GM12864 (cell line): ENCODE data around the gene SULT1E1.
A peak's percentile ranks its signal among the peaks of the same experiment; 100 is the strongest.
"Not testable (repeated sequence)": the region's sequence is repeated elsewhere in the genome, so short reads cannot be mapped to it uniquely, and the experiment has no call there.

Experiments used
- DNase-seq: peaks from one replicate; pipeline ENCODE4 v3.0.0-alpha.2; 2011; ENCODE audit warnings: low read depth
- H3K4me3 ChIP-seq: 2 replicates; pipeline ENCODE4 v1.5.1; 2011; ENCODE audit warnings: mild to moderate bottlenecking, low read depth, low read length, control low read depth
- TF ChIP-seq, protein P1 (sequence below): IDR thresholded peaks from 2 replicates; pipeline ENCODE4 v1.5.1; 2011; ENCODE audit warnings: low read depth, mild to moderate bottlenecking, moderate library complexity, low read length, control low read depth, inconsistent platforms; ENCODE audit errors: missing control alignments

Gene SULT1E1

DNA sequence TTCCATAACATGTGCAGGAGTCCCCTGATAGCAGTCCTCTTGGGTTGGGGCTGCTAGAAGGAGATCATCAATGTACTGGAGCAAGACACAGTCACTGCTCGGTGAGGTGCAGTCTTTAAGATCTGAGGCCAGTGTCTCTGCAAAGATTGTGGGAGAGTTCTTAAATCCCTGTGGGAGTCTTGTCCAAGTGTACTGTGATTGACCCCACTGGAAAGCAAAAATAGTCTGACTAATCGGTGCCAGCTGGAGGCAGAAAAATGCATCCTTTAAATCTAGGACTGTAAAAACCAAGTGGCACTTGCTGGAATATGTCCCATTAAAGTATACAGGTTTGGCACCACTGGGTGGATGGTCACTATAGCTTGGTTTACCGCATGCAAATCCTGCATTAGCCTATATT lies 31.1 kb downstream of the SULT1E1 start:
- TF ChIP-seq, protein P1, sequence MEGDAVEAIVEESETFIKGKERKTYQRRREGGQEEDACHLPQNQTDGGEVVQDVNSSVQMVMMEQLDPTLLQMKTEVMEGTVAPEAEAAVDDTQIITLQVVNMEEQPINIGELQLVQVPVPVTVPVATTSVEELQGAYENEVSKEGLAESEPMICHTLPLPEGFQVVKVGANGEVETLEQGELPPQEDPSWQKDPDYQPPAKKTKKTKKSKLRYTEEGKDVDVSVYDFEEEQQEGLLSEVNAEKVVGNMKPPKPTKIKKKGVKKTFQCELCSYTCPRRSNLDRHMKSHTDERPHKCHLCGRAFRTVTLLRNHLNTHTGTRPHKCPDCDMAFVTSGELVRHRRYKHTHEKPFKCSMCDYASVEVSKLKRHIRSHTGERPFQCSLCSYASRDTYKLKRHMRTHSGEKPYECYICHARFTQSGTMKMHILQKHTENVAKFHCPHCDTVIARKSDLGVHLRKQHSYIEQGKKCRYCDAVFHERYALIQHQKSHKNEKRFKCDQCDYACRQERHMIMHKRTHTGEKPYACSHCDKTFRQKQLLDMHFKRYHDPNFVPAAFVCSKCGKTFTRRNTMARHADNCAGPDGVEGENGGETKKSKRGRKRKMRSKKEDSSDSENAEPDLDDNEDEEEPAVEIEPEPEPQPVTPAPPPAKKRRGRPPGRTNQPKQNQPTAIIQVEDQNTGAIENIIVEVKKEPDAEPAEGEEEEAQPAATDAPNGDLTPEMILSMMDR: no peak
- no peak overlapping the region for H3K4me3 ChIP-seq
- DNase-seq: no peak

DNA sequence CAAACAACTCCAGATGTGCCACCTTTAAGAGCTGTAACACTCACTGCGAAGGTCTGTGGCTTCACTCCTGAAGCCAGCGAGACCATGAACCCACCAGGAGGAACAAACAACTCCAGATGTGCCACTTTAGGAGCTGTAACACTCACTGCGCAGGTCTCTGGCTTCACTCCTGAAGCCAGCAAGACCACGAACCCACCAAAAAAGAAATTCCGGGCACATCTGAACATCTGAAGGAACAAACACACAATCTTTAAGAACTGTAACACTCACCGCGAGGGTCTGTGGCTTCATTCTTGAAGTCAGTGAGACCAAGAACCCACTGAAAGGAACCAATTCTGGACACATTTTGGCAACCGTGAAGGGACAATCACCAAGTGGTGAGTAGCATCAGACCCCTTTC lies 34.9 kb downstream of the SULT1E1 start:
- DNase-seq: not testable (repeated sequence)

DNA sequence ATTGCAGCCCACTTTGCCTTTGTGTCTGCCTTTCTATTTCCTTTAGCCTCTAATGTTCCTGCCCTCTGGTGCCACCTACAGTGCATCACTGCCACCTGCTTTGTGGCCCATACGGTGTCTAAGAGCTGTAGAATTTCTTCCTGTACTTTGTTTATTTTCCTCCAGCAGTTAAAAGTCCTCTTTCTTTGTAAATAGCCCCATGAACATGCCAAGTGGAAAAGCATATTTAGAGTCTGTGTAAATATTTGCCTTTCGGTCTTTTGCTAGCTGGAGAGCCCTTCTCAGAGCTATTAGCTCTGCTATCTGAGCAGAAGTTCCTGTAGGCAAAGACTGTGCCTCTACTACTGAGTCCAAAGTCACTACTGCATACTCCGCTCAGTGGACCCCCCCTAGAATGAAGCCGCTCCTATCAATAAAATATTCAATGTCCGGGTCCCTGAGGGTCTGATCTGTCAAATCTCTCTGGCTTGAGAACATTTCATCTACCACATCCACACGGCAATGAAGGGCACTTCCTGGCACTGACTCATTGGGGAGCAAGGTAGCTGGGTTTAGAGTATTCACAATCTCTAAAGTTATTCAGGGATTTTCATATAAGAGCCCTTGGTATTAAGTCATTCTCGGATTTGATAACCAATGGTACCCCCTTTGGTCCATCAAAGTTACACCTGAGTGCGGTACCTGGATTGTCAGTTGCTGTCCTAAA lies 36.3 kb downstream of the SULT1E1 start:
- TF ChIP-seq, protein P1: peak; percentile 58
- H3K4me3 ChIP-seq: no peak overlapping the region
- DNase-seq: no peak

More for the DNA sequence above, 34.9 kb downstream of the SULT1E1 start:
- H3K4me3 ChIP-seq: not testable (repeated sequence)

DNA sequence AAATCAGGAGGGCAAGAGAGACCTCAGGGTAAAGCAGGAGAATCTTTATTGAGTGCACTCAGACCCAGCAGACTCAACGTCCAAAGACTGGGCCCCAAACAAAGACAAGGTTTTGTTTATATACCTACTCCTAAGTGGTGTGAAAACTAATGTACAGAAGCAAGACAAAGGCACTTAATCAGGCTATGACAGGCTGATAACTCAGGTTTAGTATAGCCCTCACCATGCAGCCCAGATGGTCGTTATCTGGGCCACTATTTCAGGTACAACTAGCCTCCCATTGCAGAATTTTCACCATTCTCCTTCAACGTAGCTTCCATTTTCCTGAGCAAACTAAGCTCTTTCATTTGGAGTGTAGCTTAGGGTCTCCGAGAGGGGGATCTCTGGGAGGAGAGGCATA lies 36.9 kb downstream of the SULT1E1 start:
- no peak for DNase-seq
- TF ChIP-seq, protein P1: no peak
- no peak overlapping the region for H3K4me3 ChIP-seq

DNA sequence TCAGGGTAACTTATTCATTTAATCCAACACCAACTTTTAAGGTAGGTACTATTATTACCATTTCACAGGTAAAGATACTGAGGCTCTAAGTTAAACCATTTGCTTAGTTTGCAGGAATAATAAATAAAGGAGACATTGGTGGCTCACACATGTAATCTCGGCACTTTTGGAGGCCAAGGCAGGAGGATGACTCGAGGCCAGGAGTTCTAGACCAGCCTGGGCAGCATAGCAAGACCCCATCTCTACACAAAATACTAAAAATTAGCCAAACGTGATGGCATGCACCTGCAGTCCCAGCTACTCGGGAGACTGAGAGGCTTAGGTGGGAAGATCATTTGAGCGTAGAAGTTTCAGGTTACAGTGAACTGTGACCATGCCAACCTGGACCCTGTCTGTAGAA lies 37.7 kb downstream of the SULT1E1 start:
- TF ChIP-seq, protein P1: no peak
- H3K4me3 ChIP-seq: no peak overlapping the region
- no peak for DNase-seq

DNA sequence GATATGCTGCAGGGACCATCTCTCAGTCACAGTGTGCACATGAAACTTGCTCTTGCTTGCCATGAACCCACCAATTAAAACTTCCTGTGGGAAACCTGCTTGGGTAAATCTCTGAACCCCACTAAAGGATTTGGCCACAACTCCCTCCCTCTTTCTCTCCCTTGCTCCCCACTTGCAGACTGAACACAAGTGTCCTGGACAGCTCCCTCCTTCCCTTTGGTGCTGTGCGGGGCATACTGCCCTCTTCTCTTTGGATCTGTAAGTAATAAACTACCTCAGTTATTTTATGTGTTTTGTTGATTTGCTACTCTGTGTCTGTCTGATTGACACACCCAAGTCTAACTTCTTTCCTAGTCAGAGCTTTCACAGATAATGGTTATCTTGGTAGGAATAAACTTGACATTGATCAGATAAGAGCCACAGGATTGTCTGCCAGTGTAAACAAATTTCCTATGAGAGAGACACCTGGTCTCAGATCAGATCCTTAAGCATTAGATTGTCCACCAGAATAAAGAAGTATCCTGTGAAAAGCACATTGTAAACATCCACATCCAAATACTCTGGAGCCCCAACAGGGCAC lies 41.8 kb downstream of the SULT1E1 start:
- DNase-seq: no peak
- TF ChIP-seq, protein P1: no peak
- no peak overlapping the region for H3K4me3 ChIP-seq

DNA sequence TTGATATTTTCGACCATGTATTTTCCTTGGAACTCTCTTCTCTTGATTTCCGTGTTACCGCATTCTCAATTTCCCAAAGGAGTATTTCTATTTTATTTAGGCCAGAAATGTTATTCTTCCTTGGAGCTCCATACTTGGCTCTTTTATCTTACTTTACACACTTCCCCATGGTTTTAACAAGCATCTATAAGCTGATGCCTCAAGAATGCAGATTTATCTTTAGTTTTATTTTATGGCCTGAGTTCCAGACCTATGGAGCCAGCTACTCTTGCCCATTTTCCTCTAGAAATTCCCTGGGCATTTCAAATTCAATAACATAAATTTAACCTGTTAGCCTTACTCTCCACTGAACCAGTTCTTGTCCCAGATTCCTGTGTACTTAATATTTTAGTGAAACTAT lies 43.7 kb downstream of the SULT1E1 start:
- TF ChIP-seq, protein P1: no peak
- H3K4me3 ChIP-seq: no peak overlapping the region
- DNase-seq: no peak
